ENCODE results near the gene TRPM1.
A peak's percentile ranks its signal among the peaks of the same experiment; 100 is the strongest.

Gene TRPM1

DNA sequence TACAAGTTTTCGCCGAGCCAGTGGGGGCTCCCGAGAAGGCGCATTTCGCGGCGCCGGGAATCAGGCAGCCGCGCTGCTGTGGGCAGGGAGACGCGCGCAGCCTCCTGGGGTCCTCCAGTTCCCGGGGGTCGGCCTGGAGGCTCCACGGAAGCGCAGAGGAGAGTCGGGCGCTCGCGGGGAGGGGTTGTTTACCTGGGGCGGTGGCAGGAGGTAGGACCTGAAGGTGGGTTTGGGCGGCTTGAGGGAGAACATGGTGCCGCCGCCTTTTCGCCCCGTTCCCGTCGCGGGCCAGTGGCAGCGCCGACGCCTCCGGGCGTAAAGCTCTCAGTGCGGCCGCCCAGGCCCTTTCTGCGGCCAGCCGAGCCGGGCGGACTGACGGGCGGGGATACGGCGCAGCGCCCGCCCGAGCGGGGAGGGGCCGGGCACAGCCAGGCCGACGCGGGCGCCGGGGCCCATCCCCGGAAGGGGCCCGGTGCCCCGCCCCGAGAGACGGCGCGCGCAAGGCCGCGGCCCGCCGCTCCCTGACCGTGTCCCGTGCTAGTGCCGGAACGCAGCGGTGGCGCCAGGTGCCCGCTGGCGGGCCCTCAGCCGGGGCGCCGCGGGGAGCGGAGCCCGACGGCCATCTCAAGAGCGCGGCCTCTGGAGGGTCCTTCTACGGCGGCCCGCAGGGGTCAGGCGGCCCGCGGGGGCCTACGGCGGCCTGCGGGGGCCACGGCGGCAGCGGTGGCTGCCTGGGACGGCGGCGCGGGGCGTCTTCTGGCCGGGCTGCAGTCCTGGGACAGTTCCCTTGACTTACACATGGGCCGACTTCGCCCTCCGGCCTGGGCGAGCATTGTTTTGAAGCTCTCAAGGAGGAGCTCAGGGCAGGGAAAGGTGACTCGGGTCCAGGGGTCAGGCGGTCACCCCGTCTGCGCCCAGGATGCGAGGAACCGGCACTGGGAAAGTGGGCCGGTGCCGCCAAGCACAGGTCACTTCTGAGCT, 110.0 kb downstream of the TRPM1 start, which contains the start of gene MTMR10:
Gene MTMR10, minus strand, starts transcription at position 374 of the 981 bp plus-strand sequence. Its CDS starts 122 bp downstream, at position 252.
- TF ChIP-seq POLR2A (IDR thresholded peaks at IDR 0.05; ENCODE audit: low read length) (peak; percentile 93), GATA1 (IDR thresholded peaks at IDR 0.05; ENCODE audit: low read depth, low read length) (no peak)
- DNase-seq: peak; percentile 90 to 93

DNA sequence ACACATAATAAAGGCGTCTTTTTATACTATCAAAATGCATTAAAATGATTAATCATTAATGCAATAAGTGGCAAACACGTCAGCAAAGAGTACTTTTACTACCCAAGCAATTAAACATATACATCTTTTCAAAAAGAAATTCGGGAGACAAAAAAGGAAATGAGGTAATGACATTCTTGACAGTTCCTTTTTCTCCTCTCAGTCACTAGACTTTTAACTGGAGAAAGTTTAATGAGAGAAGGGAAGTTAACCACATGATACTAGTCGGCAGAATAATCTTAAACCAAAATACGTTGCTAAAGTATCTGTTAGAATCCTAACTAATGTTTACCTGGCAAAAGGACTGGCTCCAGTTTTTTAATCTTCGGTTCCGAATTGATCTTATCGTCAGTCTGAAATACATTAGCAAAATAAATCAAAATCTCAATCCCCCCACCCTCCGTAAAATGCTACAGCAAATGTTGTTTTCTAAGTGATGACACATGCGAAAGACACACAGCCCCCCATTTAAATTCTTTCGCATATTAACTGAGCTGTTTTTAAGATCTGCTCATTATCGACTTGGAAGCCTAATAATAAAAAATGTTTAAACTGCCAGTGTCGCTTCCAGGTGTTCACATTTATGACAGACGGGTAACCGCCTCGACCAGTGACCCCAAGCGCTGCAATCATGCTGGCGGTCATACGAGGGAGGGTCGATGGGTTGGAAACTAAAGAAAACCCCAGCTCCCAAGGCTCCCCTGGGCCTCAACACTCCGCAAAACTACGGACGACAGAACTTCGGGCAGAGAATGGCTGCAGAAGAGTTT, 110.9 kb downstream of the TRPM1 start:
- DNase-seq: no peak
- TF ChIP-seq POLR2A (IDR thresholded peaks at IDR 0.05; ENCODE audit: low read length): no peak
- TF ChIP-seq GATA1 (IDR thresholded peaks at IDR 0.05; ENCODE audit: low read depth, low read length): no peak

GRCh38 chr15:30990036-30990435, 111.5 kb downstream of the TRPM1 start:
- no peak for TF ChIP-seq POLR2A (IDR thresholded peaks at IDR 0.05; ENCODE audit: low read length)
- TF ChIP-seq GATA1 (IDR thresholded peaks at IDR 0.05; ENCODE audit: low read depth, low read length): no peak

DNA sequence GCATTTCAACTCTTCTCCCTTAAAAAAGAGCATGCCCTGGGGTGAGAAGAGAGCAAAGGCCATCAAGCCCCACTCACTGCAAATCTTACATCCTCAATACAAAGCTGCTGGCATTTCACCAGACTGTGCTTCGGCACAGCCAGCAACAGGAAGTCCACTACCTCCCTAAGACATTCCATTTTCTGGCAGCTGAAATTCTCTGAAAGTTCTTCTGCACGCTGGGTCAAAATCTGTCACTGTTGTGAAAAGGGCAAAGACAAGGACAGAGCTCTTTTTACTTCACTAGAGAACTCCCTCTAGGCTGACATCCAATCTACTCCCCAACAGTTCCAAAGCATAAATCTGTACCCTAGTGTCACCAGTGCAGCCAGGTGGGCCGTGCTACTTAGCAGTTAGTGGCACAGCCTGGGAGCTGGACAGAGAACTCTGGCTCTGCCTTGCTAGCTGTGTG, 116.4 kb downstream of the TRPM1 start:
- no peak for DNase-seq
- TF ChIP-seq GATA1 (IDR thresholded peaks at IDR 0.05; ENCODE audit: low read depth, low read length): no peak

More at GRCh38 chr15:30990036-30990435, 111.5 kb downstream of the TRPM1 start:
- DNase-seq: peak; percentile 23 to 36

- no peak for TF ChIP-seq GATA1 (IDR thresholded peaks at IDR 0.05; ENCODE audit: low read depth, low read length)
- no peak for TF ChIP-seq POLR2A (IDR thresholded peaks at IDR 0.05; ENCODE audit: low read length)
- no peak for DNase-seq
Measured at GRCh38 chr15:30984542-30984941, 117.0 kb downstream of the TRPM1 start.

GRCh38 chr15:30984118-30984517, 117.4 kb downstream of the TRPM1 start:
- DNase-seq: no peak
- no peak for TF ChIP-seq POLR2A (IDR thresholded peaks at IDR 0.05; ENCODE audit: low read length)
- TF ChIP-seq GATA1 (IDR thresholded peaks at IDR 0.05; ENCODE audit: low read depth, low read length): no peak

DNA sequence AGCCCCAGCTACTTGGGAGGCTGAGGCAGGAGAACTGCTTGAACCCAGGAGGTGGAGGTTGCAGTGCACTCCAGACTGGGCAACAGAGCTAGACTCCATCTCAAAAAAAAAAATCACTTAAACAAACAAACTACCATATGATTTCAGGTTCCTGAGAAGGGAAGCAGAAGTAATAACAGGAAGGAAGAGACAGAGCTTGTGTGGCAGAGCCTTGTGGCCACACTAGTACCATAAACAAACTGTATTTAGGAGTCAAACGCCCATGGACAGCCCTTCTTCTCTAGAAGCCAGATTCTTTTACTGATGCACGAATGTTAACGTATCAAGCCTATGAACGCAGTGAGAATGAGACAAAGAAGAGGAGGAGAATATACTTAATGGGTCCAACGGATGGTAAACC, 122.1 kb downstream of the TRPM1 start:
- DNase-seq: no peak
- TF ChIP-seq POLR2A (IDR thresholded peaks at IDR 0.05; ENCODE audit: low read length): no peak
- no peak for TF ChIP-seq GATA1 (IDR thresholded peaks at IDR 0.05; ENCODE audit: low read depth, low read length)

- peak; percentile 89 to 93 for DNase-seq
- peak; percentile 29 for TF ChIP-seq GATA1 (IDR thresholded peaks at IDR 0.05; ENCODE audit: low read depth, low read length)
- no peak for TF ChIP-seq POLR2A (IDR thresholded peaks at IDR 0.05; ENCODE audit: low read length)
Measured at GRCh38 chr15:30978328-30978727, 123.2 kb downstream of the TRPM1 start.

GRCh38 chr15:30974112-30974511, 127.4 kb downstream of the TRPM1 start:
- TF ChIP-seq GATA1 (IDR thresholded peaks at IDR 0.05; ENCODE audit: low read depth, low read length) (no peak), POLR2A (IDR thresholded peaks at IDR 0.05; ENCODE audit: low read length) (no peak)

GRCh38 chr15:30973379-30973778, 128.1 kb downstream of the TRPM1 start:
- DNase-seq: no peak
- TF ChIP-seq POLR2A (IDR thresholded peaks at IDR 0.05; ENCODE audit: low read length) (no peak), GATA1 (IDR thresholded peaks at IDR 0.05; ENCODE audit: low read depth, low read length) (no peak)

More at GRCh38 chr15:30974112-30974511, 127.4 kb downstream of the TRPM1 start:
- no peak for DNase-seq

DNA sequence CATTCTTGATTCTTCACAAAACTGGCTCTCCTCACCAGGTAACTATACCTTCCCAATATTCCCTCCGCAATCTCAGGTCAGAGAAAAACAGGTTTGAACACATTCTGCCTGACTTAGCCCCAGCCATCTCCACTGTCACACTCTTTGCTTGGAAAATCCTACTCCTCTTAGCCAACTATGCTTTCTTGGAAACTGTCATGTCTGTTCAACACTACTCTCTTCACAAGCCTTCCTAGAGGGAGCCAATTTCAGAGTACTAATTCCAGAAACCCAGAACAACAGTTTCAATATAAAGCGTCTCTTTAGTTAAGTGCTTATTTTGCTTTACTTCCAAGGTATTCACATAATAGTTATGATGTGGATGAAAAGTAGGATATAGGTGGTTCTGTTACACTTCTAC, 131.8 kb downstream of the TRPM1 start:
- no peak for TF ChIP-seq GATA1 (IDR thresholded peaks at IDR 0.05; ENCODE audit: low read depth, low read length)
- TF ChIP-seq POLR2A (IDR thresholded peaks at IDR 0.05; ENCODE audit: low read length): no peak
- no peak for DNase-seq

GRCh38 chr15:30963681-30964080, 137.8 kb downstream of the TRPM1 start:
- TF ChIP-seq POLR2A (IDR thresholded peaks at IDR 0.05; ENCODE audit: low read length) (no peak), GATA1 (IDR thresholded peaks at IDR 0.05; ENCODE audit: low read depth, low read length) (no peak)
- DNase-seq: no peak

- no peak for DNase-seq
Measured at GRCh38 chr15:30962659-30963058, 138.9 kb downstream of the TRPM1 start.

DNA sequence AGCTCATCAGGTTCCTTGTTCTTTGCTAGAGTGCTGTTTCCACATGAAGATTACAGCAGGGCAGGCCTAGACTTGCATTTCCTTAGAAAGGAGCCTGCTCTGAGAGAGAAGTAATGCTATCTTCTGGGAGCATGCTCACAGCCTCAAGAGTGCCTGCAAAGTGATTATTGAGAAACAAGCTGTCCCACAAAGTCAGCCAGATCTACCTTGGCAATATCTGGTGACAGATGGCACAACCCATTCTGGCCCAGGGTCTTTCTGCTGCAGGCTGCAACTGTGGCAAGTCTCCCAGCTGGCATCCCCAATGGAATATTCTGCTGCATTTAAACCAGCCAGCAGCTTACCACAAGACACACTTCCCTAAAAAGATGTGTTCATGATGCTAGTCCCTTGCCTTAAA, 139.4 kb downstream of the TRPM1 start:
- TF ChIP-seq GATA1 (IDR thresholded peaks at IDR 0.05; ENCODE audit: low read depth, low read length): no peak
- TF ChIP-seq POLR2A (IDR thresholded peaks at IDR 0.05; ENCODE audit: low read length): no peak
- DNase-seq: no peak

More at GRCh38 chr15:30962659-30963058, 138.9 kb downstream of the TRPM1 start:
- TF ChIP-seq GATA1 (IDR thresholded peaks at IDR 0.05; ENCODE audit: low read depth, low read length): no peak
- no peak for TF ChIP-seq POLR2A (IDR thresholded peaks at IDR 0.05; ENCODE audit: low read length)

Measured in erythroblast (primary cell).